A549 (cell line): Measurements from ENCODE around the gene RBBP4. TPM values are rescaled to one million over a fixed set of nuclear protein-coding genes. Genes with fewer than 3 reads are reported as not detected.
A peak's percentile ranks its signal among the peaks of the same experiment; 100 is the strongest.

Source experiments
- ATAC-seq, 2 experiments: fragments of 200-7000 bp in 1 of 2; fragments of >200 bp in 1 of 2; cut with Nextera tagmentation in 1 of 2; cut with Tn5 transposase in 1 of 2; 3 replicates each; pipeline versions ENCODE4 v1.8.0 to v1.9.1; 2018 to 2020; ENCODE audit warnings: mild to moderate bottlenecking in 1 of 2, moderate library complexity in 1 of 2
- CTCF ChIA-PET: fragments of 300-600 bp; sonication (Branson Sonifier 250); formaldehyde crosslinking; extraction: SDS; loops from one replicate; lab custom pipeline; 2021; ENCODE audit warnings: antibody characterized with exemption, inconsistent platforms; lab: Yijun Ruan, JAX
- POLR2A ChIA-PET: fragments of 350-600 bp; formaldehyde crosslinking; extraction: SDS; loops from one replicate; lab custom pipeline; 2021; ENCODE audit warnings: antibody characterized with exemption, inconsistent platforms; lab: Yijun Ruan, JAX
- DNase-seq, 2 experiments: peaks; one replicate each; pipeline versions ENCODE4 v3.0.0 to v3.0.0-alpha.2; 2011 to 2016; ENCODE audit warnings: low read depth in 1 of 2, low spot score in 1 of 2
- FAIRE-seq: peaks from 2 replicates; lab custom pipeline; 2011; peaks lifted over from hg19 to GRCh38; lab: Jason Lieb, UNC
- H3K27ac ChIP-seq, 2 experiments: fragments of >200 bp; sonication (Bioruptor Twin); formaldehyde crosslinking; 3 replicates each; pipeline ENCODE4 v1.5.1; 2016 to 2017
- H3K4me1 ChIP-seq: fragments of >200 bp; sonication (Bioruptor Twin); formaldehyde crosslinking; 3 replicates; pipeline ENCODE4 v1.6.1; 2016
- H3K4me2 ChIP-seq: fragments of >200 bp; sonication (Bioruptor Twin); formaldehyde crosslinking; 3 replicates; pipeline ENCODE4 v1.6.1; 2016
- H3K4me3 ChIP-seq: fragments of >200 bp; sonication (Bioruptor Twin); formaldehyde crosslinking; 3 replicates; pipeline ENCODE4 v1.5.1; 2016
- H3K9me3 ChIP-seq: fragments of >200 bp; sonication (Bioruptor Twin); formaldehyde crosslinking; 3 replicates; pipeline ENCODE4 v1.6.1; 2016
- E2F6 ChIP-seq: IDR thresholded peaks from 2 replicates; pipeline ENCODE4 v1.6.1; 2012; ENCODE audit warnings: low read depth, borderline replicate concordance
- EHMT2 ChIP-seq: fragments of 200-600 bp; sonication (generic); IDR thresholded peaks from 2 replicates; pipeline ENCODE4 v1.6.1; 2016; ENCODE audit warnings: antibody characterized with exemption, low read depth, mild to moderate bottlenecking, moderate library complexity
- ESRRA ChIP-seq: fragments of 150-350 bp; IDR thresholded peaks from 2 replicates; pipeline ENCODE4 v1.6.1; 2014; ENCODE audit warnings: mild to moderate bottlenecking, low read length, borderline replicate concordance
- FOSL2 ChIP-seq, 2 experiments: fragments of 450-650 bp in 1 of 2; fragments of >200 bp in 1 of 2; sonication (Bioruptor Twin) in 1 of 2; formaldehyde crosslinking; IDR thresholded peaks; 2 replicates each; pipeline versions ENCODE4 v1.5.0 to v1.6.1; 2016 to 2020; ENCODE audit warnings: mild to moderate bottlenecking in 1 of 2, moderate library complexity in 1 of 2
- FOXS1 ChIP-seq: fragments of 250-450 bp; sonication (Bioruptor Pico); IDR thresholded peaks from 2 replicates; pipeline ENCODE4 v1.5.0; 2020; ENCODE audit warnings: mild to moderate bottlenecking, moderate library complexity
- GATA3 ChIP-seq: IDR thresholded peaks from 2 replicates; pipeline ENCODE4 v1.6.1; 2012; ENCODE audit warnings: borderline replicate concordance
- HDAC2 ChIP-seq: fragments of 200-600 bp; sonication (generic); IDR thresholded peaks from 2 replicates; pipeline ENCODE4 v1.6.1; 2016
- HES2 ChIP-seq: fragments of >200 bp; sonication (Bioruptor Twin); formaldehyde crosslinking; IDR thresholded peaks from 2 replicates; pipeline ENCODE4 v1.6.1; 2016
- HMGXB4 ChIP-seq: fragments of 250-450 bp; sonication (Bioruptor Pico); IDR thresholded peaks from 2 replicates; pipeline ENCODE4 v1.5.0; 2021; ENCODE audit warnings: mild to moderate bottlenecking, moderate library complexity, borderline replicate concordance
- HOXA7 ChIP-seq: fragments of 250-450 bp; sonication (Bioruptor Pico); IDR thresholded peaks from 2 replicates; pipeline ENCODE4 v1.5.0; 2020; ENCODE audit warnings: mild to moderate bottlenecking, moderate library complexity
- HOXB13 ChIP-seq: fragments of 250-450 bp; sonication (Bioruptor Pico); IDR thresholded peaks from 2 replicates; pipeline ENCODE4 v1.5.0; 2020; ENCODE audit warnings: low read depth, mild to moderate bottlenecking, moderate library complexity
- KDM1A ChIP-seq: fragments of 200-600 bp; sonication (generic); IDR thresholded peaks from 2 replicates; pipeline ENCODE4 v1.6.1; 2016; ENCODE audit warnings: low read depth, mild to moderate bottlenecking
- MAFK ChIP-seq: fragments of 450-650 bp; IDR thresholded peaks from 2 replicates; pipeline ENCODE4 v1.6.1; 2014; ENCODE audit not compliant: partially characterized antibody
- NFE2L2 ChIP-seq: fragments of 150-350 bp; conservative IDR thresholded peaks from 2 replicates; pipeline ENCODE4 v1.6.1; 2014; ENCODE audit warnings: low read length
- NPAS2 ChIP-seq: fragments of 250-450 bp; sonication (Bioruptor Pico); IDR thresholded peaks from 2 replicates; pipeline ENCODE4 v1.8.0; 2022; ENCODE audit warnings: mild to moderate bottlenecking, moderate library complexity, borderline replicate concordance
- NR3C1 ChIP-seq: fragments of >200 bp; sonication (Bioruptor Twin); formaldehyde crosslinking; IDR thresholded peaks from 3 replicates; pipeline ENCODE4 v1.6.1; 2017
- PBX3 ChIP-seq: IDR thresholded peaks from 2 replicates; pipeline ENCODE4 v1.6.1; 2012
- POLR2A ChIP-seq: IDR thresholded peaks from 2 replicates; pipeline ENCODE4 v1.6.1; 2012; ENCODE audit warnings: mild to moderate bottlenecking, low read length
- RFX5 ChIP-seq: fragments of 450-650 bp; IDR thresholded peaks from 2 replicates; pipeline ENCODE4 v1.7.1; 2014; ENCODE audit warnings: antibody characterized with exemption, mild to moderate bottlenecking, moderate library complexity
- USF2 ChIP-seq: fragments of 450-650 bp; IDR thresholded peaks from 2 replicates; pipeline ENCODE4 v1.6.1; 2014; ENCODE audit warnings: antibody characterized with exemption
- ZC3H11A ChIP-seq: fragments of 450-650 bp; IDR thresholded peaks from 2 replicates; pipeline ENCODE4 v1.6.1; 2014; ENCODE audit warnings: antibody characterized with exemption, mild to moderate bottlenecking
- ZFP36 ChIP-seq: fragments of 450-650 bp; IDR thresholded peaks from 2 replicates; pipeline ENCODE4 v1.6.1; 2014; ENCODE audit warnings: borderline replicate concordance; ENCODE audit not compliant: partially characterized antibody
- ZSCAN20 ChIP-seq: fragments of 250-450 bp; sonication (Bioruptor Pico); IDR thresholded peaks from 2 replicates; pipeline ENCODE4 v1.8.0; 2022; ENCODE audit warnings: mild to moderate bottlenecking, moderate library complexity
- WGBS: methylation state at CpG from one replicate; pipeline ENCODE4 v1.1.6; 2017; ENCODE audit errors: missing lambda C conversion rate; 5-methylcytosine and 5-hydroxymethylcytosine counted together
- polyA plus RNA-seq, 4 experiments: library from polyadenylated mRNA; depleted of rRNA in 3 of 4; stranded (reverse); fragments of >200 nt; fragmentation: RNase III in 1 of 4; extraction: RNeasy Plus Mini Kit Qiagen cat#74134 plus additional on column Dnase treatment in 1 of 4; gene quantifications; 2 replicates in 3 of 4; 3 replicates in 1 of 4; pipeline ENCODE4 v1.2.3, GENCODE V29; 2011 to 2017

RBBP4 gene
- polyA plus RNA-seq, 2 of the 4 experiments (the other 2 are of a cell fraction) = 107 to 137 TPM

GRCh38 chr1:32706491-32706890 lies 55.5 kb downstream of the RBBP4 start:
- H3K27ac ChIP-seq = peak overlapping the region; percentile 92 to 100
- H3K4me3 ChIP-seq = no peak overlapping the region
- ChIA-PET POLR2A (interaction anchor here (0.6 kb wide), 1 partner anchor 31 kb away, joined by 3 read pairs; no protein-coding TSS in a partner anchor), CTCF (interaction anchor here (0.6 to 12.8 kb wide), 9 partner anchors 10 to 165 kb away, joined by 3 to 383 read pairs (median 4); no protein-coding TSS in a partner anchor)
- no peak for ATAC-seq
- peaks cover 38% of the 10 kb centered on the region for H3K4me1 ChIP-seq
- TF ChIP-seq RFX5 (no peak), ZFP36 (no peak), NPAS2 (CRISPR knock-in tag) (no peak), ZSCAN20 (CRISPR knock-in tag) (no peak), ZC3H11A (no peak), NFE2L2 (no peak), HMGXB4 (CRISPR knock-in tag) (no peak), EHMT2 (no peak), E2F6 (no peak), HES2 (no peak), FOSL2 (IDR thresholded peaks at IDR 0.05) (no peak), FOSL2 (CRISPR knock-in tag; IDR thresholded peaks at IDR 0.05) (no peak), ESRRA (no peak), HOXB13 (CRISPR knock-in tag) (no peak)
- H3K4me2 ChIP-seq = no peak overlapping the region
- 44% methylated on average over 1 of the region's 1 CpG for WGBS
- FAIRE-seq = no peak
- 0 out of 3 replicates have a peak, but pooled peaks cover 3% of the 10 kb centered on the region for H3K9me3 ChIP-seq
- no peak for DNase-seq

GRCh38 chr1:32709075-32709474 lies 58.1 kb downstream of the RBBP4 start:
- Histone ChIP-seq H3K4me2 (no peak overlapping the region), H3K4me1 (peaks cover 34% of the 10 kb centered on the region), H3K4me3 (no peak overlapping the region), H3K27ac (peak overlapping the region in 1 of 2 experiments; percentile 63; a peak in 3 of 6 replicates), H3K9me3 (0 out of 3 replicates have a peak, but pooled peaks cover 3% of the 10 kb centered on the region)
- DNase-seq (no peak), ATAC-seq (no peak), FAIRE-seq (no peak)
- POLR2A ChIA-PET = no interaction called here
- no peak for TF ChIP-seq HOXB13 (CRISPR knock-in tag)
- no peak for TF ChIP-seq HDAC2
- TF ChIP-seq POLR2A = no peak
- no peak for TF ChIP-seq ZSCAN20 (CRISPR knock-in tag)
- TF ChIP-seq USF2 = no peak
- TF ChIP-seq HOXA7 = no peak
- no peak for TF ChIP-seq FOSL2 (IDR thresholded peaks at IDR 0.05)
- TF ChIP-seq FOSL2 (CRISPR knock-in tag; IDR thresholded peaks at IDR 0.05) = no peak
- no peak for TF ChIP-seq KDM1A
- no peak for TF ChIP-seq GATA3
- no peak for TF ChIP-seq PBX3
- no peak for TF ChIP-seq FOXS1 (CRISPR knock-in tag)
- no peak for TF ChIP-seq NR3C1
- no peak for TF ChIP-seq MAFK
- CTCF ChIA-PET = interaction anchor here (1.2 to 12.8 kb wide), 2 partner anchors 11 to 67 kb away, joined by 3 to 383 read pairs; no protein-coding TSS in a partner anchor
- WGBS = 89% methylated on average over 2 of the region's 2 CpGs
